H1 (cell line): ENCODE data around the gene ASMT. TPM values are rescaled to one million over a fixed set of nuclear protein-coding genes. Genes with fewer than 3 reads are reported as not detected.

Experiments
- CTCF ChIA-PET: fragments of 300-600 bp; sonication (Branson Sonifier 250); formaldehyde crosslinking; loops from one replicate; lab custom pipeline; 2021; ENCODE audit not compliant: partially characterized antibody; lab: Charles Lee
- POLR2A ChIA-PET: fragments of 300-600 bp; sonication (Branson Sonifier 250); formaldehyde crosslinking; loops from one replicate; lab custom pipeline; 2021; ENCODE audit warnings: inconsistent platforms; ENCODE audit not compliant: partially characterized antibody; lab: Charles Lee
- DNase-seq, 2 experiments: peaks; one replicate each; pipeline versions ENCODE4 v3.0.0 to v3.0.0-alpha.2; 2010 to 2022; ENCODE audit warnings: low spot score in 2 of 2, low read depth in 1 of 2, mixed read lengths in 1 of 2
- FAIRE-seq: peaks from 2 replicates; lab custom pipeline; 2011; peaks lifted over from hg19 to GRCh38; lab: Jason Lieb, UNC
- H2AFZ ChIP-seq: 2 replicates; pipeline ENCODE4 v1.8.1; 2012; ENCODE audit warnings: low read length, inconsistent platforms
- H2AK5ac ChIP-seq: 2 replicates; pipeline ENCODE4 v1.6.1; 2013; ENCODE audit warnings: low read depth, low read length
- H2BK120ac ChIP-seq: replicated peaks from 2 replicates; pipeline ENCODE3; 2013; ENCODE audit warnings: low read depth, low read length, inconsistent platforms
- H2BK12ac ChIP-seq: 2 replicates; pipeline ENCODE4 v1.6.1; 2013; ENCODE audit warnings: low read depth, low read length
- H2BK15ac ChIP-seq: 2 replicates; pipeline ENCODE4 v1.6.1; 2013; ENCODE audit warnings: low read length
- H2BK20ac ChIP-seq: 2 replicates; pipeline ENCODE4 v1.6.1; 2013; ENCODE audit warnings: low read length
- H2BK5ac ChIP-seq: 2 replicates; pipeline ENCODE4 v1.6.1; 2013; ENCODE audit warnings: low read depth, low read length
- H3K14ac ChIP-seq: 2 replicates; pipeline ENCODE4 v1.6.1; 2013; ENCODE audit warnings: inconsistent platforms; ENCODE audit not compliant: insufficient read length
- H3K18ac ChIP-seq: 2 replicates; pipeline ENCODE4 v1.6.1; 2013; ENCODE audit warnings: low read length; ENCODE audit errors: extremely low read depth
- H3K23ac ChIP-seq: 2 replicates; pipeline ENCODE4 v1.6.1; 2013; ENCODE audit warnings: inconsistent platforms; ENCODE audit not compliant: insufficient read length
- H3K23me2 ChIP-seq: 2 replicates; pipeline ENCODE4 v1.6.1; 2013; ENCODE audit warnings: low read depth, low read length
- H3K27ac ChIP-seq: 2 replicates; pipeline ENCODE4 v1.6.1; 2011; ENCODE audit warnings: low read depth, low read length, inconsistent platforms
- H3K27me3 ChIP-seq, 4 experiments: replicated peaks in 1 of 4; 1 replicate in 1 of 4; 2 replicates in 3 of 4; pipeline versions ENCODE4 v1.6.1 to v1.8.1; 2011 to 2013; ENCODE audit warnings: low read length in 3 of 4, mild to moderate bottlenecking in 3 of 4, inconsistent platforms in 2 of 4, mixed read lengths in 2 of 4, moderate library complexity in 1 of 4; ENCODE audit not compliant: control insufficient read depth in 3 of 4, insufficient read depth in 3 of 4; ENCODE audit errors: extremely low read depth in 1 of 4
- H3K36me3 ChIP-seq, 4 experiments: 2 replicates each; pipeline versions ENCODE4 v1.6.1 to v1.8.1; 2011 to 2013; ENCODE audit warnings: mild to moderate bottlenecking in 4 of 4, low read length in 3 of 4, moderate library complexity in 2 of 4, control low read depth in 1 of 4, inconsistent platforms in 1 of 4; ENCODE audit not compliant: insufficient read depth in 4 of 4, control insufficient read depth in 2 of 4
- H3K4ac ChIP-seq: replicated peaks from 2 replicates; pipeline ENCODE3; 2013; ENCODE audit warnings: low read length, low read depth, mixed read lengths, inconsistent platforms; ENCODE audit not compliant: insufficient read length
- H3K4me1 ChIP-seq, 4 experiments: replicated peaks in 1 of 4; 1 replicate in 1 of 4; 2 replicates in 3 of 4; pipeline versions ENCODE4 v1.6.1 to v1.8.1; 2011 to 2013; ENCODE audit warnings: low read length in 3 of 4, inconsistent platforms in 2 of 4, mixed read lengths in 1 of 4; ENCODE audit not compliant: insufficient read depth in 4 of 4, control insufficient read depth in 3 of 4
- H3K4me2 ChIP-seq, 2 experiments: 2 replicates each; pipeline versions ENCODE4 v1.6.1 to v1.8.1; 2011 to 2013; ENCODE audit warnings: low read depth in 2 of 2, low read length in 2 of 2, control low read depth in 1 of 2, inconsistent platforms in 1 of 2, mild to moderate bottlenecking in 1 of 2; ENCODE audit not compliant: insufficient read depth in 1 of 2
- H3K4me3 ChIP-seq, 4 experiments: fragments of 200-600, 300-600 bp in 1 of 4; sonication (generic), shearing (Covaris generic), sonication (Bioruptor Twin) in 1 of 4; 2 replicates each; pipeline versions ENCODE4 v1.5.1 to v1.8.1; 2011 to 2016; ENCODE audit warnings: low read length in 4 of 4, low read depth in 3 of 4, control low read depth in 2 of 4, inconsistent platforms in 2 of 4, mild to moderate bottlenecking in 2 of 4, mixed read lengths in 1 of 4, moderate library complexity in 1 of 4; ENCODE audit not compliant: insufficient read depth in 2 of 4; ENCODE audit errors: extremely low read depth in 1 of 4
- H3K56ac ChIP-seq: replicated peaks from 2 replicates; pipeline ENCODE3; 2013; ENCODE audit warnings: low read depth, mild to moderate bottlenecking, mixed read lengths, low read length, inconsistent platforms; ENCODE audit not compliant: insufficient read length
- H3K79me1 ChIP-seq: 2 replicates; pipeline ENCODE4 v1.6.1; 2013; ENCODE audit warnings: low read depth, low read length, control low read depth
- H3K79me2 ChIP-seq, 2 experiments: 2 replicates each; pipeline versions ENCODE4 v1.6.1 to v1.8.1; 2012 to 2013; ENCODE audit warnings: low read length in 2 of 2, mild to moderate bottlenecking in 2 of 2, inconsistent platforms in 1 of 2; ENCODE audit not compliant: insufficient read depth in 2 of 2, control insufficient read depth in 1 of 2
- H3K9ac ChIP-seq, 4 experiments: replicated peaks in 1 of 4; 1 replicate in 1 of 4; 2 replicates in 3 of 4; pipeline versions ENCODE4 v1.6.1 to v1.8.1; 2011 to 2013; ENCODE audit warnings: low read depth in 3 of 4, low read length in 3 of 4, control low read depth in 2 of 4, mild to moderate bottlenecking in 2 of 4, moderate library complexity in 2 of 4, inconsistent platforms in 1 of 4; ENCODE audit errors: extremely low read depth in 1 of 4
- H3K9me3 ChIP-seq, 2 experiments: 2 replicates each; pipeline versions ENCODE4 v1.6.1 to v1.8.1; 2012 to 2013; ENCODE audit warnings: mild to moderate bottlenecking in 2 of 2, moderate library complexity in 2 of 2, control low read depth in 1 of 2, inconsistent platforms in 1 of 2, low read depth in 1 of 2, low read length in 1 of 2, mixed read lengths in 1 of 2; ENCODE audit not compliant: insufficient read depth in 2 of 2
- H4K20me1 ChIP-seq, 2 experiments: replicated peaks in 1 of 2; 2 replicates each; pipeline versions ENCODE3 to v1.8.1; 2011 to 2013; ENCODE audit warnings: inconsistent platforms in 2 of 2, low read length in 2 of 2, mild to moderate bottlenecking in 1 of 2; ENCODE audit not compliant: insufficient read depth in 2 of 2, control insufficient read depth in 1 of 2
- H4K5ac ChIP-seq: 2 replicates; pipeline ENCODE4 v1.6.1; 2013; ENCODE audit warnings: low read length, low read depth, mixed read lengths, inconsistent platforms; ENCODE audit not compliant: insufficient read length
- H4K8ac ChIP-seq: 2 replicates; pipeline ENCODE4 v1.8.0; 2013; ENCODE audit warnings: mild to moderate bottlenecking, moderate library complexity, low read length, inconsistent platforms; ENCODE audit not compliant: insufficient read depth; ENCODE audit errors: extremely low read depth
- H4K91ac ChIP-seq: replicated peaks from 2 replicates; pipeline ENCODE3; 2013; ENCODE audit warnings: low read length, mixed read lengths, inconsistent platforms; ENCODE audit not compliant: insufficient read length
- CHD1 ChIP-seq: IDR thresholded peaks from 2 replicates; pipeline ENCODE4 v1.6.1; 2012; ENCODE audit warnings: low read depth, low read length, improper control_type of control experiment
- PHF8 ChIP-seq: fragments of 200-600 bp; sonication (generic); conservative IDR thresholded peaks from 2 replicates; pipeline ENCODE4 v1.7.1; 2012; ENCODE audit warnings: low read depth, mild to moderate bottlenecking, inconsistent platforms, low read length, moderate library complexity
- RAD21 ChIP-seq, 2 experiments: IDR thresholded peaks in 1 of 2; conservative IDR thresholded peaks in 1 of 2; 2 replicates each; pipeline ENCODE4 v1.6.1; 2011; ENCODE audit warnings: low read depth in 2 of 2, low read length in 2 of 2, improper control_type of control experiment in 1 of 2, inconsistent platforms in 1 of 2, mild to moderate bottlenecking in 1 of 2, moderate library complexity in 1 of 2
- RBBP5 ChIP-seq: IDR thresholded peaks from 2 replicates; pipeline ENCODE4 v1.7.1; 2012; ENCODE audit warnings: low read depth, mild to moderate bottlenecking, inconsistent platforms, low read length, moderate library complexity, borderline replicate concordance
- WGBS, 2 experiments: shearing (Covaris generic) in 1 of 2; methylation state at CpG; one replicate each; pipeline versions ENCODE4 v1.1.6 to v1.1.7; 2013 to 2015; ENCODE audit warnings: low lambda C conversion rate in 2 of 2, mixed read lengths in 2 of 2, inconsistent platforms in 1 of 2, low coverage in 1 of 2, missing lambda C conversion rate in 1 of 2; ENCODE audit not compliant: insufficient replicate concordance in 2 of 2, insufficient coverage in 1 of 2, insufficient read length in 1 of 2; ENCODE audit errors: extremely low coverage in 1 of 2, missing lambda C conversion rate in 1 of 2; 5-methylcytosine and 5-hydroxymethylcytosine counted together
- polyA plus RNA-seq, 7 experiments: library from polyadenylated mRNA; depleted of rRNA in 3 of 7; stranded (reverse) in 5 of 7; unstranded in 2 of 7; fragments of >200 nt in 5 of 7; fragments of 200-250 nt in 2 of 7; gene quantifications; 1 replicate in 5 of 7; 2 replicates in 1 of 7; 4 replicates in 1 of 7; pipeline versions ENCODE4 v1.2.1 to v1.2.3, GENCODE V29; 2011 to 2013; ENCODE audit warnings: missing spikeins in 2 of 7, mixed read lengths in 2 of 7
- total RNA-seq: library from RNA; stranded (reverse); fragmentation: NEBNext Ultra II Directional; extraction: Animal tissue kit (Norgen Biotek cat#: 25700); gene quantifications from 2 replicates; pipeline ENCODE4 v1.2.1, GENCODE V29; 2021

The ASMT gene
- total and polyA plus RNA-seq, 2 of the 8 experiments (the other 6 are each of a cell fraction or from before 2014, with no cell fraction given) = 1.5 to 3.1 TPM

DNA sequence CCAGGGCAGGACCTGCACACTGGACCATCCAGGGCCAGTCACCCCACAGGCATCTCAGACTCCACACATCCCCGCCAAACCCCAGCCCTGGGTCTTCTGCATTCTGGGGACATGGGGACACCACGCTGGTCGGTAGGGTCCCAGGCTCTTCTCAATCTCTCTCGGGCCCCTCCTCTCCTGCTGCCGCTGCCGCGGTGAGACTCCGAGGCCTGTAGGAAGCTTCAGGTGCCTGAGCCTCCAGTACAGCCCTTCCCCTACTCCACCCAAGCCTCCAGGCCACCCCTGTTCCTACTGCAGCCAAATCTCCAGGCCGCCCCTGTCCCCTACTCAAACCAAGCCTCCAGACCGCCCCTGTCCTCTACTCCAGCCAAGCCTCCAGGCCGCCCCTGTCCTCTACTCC, 5.5 kb upstream of the ASMT start:
- Histone ChIP-seq H3K4me1 (no peaks in the 10 kb centered on the region), H3K27ac (no peak overlapping the region), H2AFZ (no peak overlapping the region), H3K56ac (no peak overlapping the region), H3K4me2 (no peak overlapping the region), H3K9ac (no peak overlapping the region), H3K79me1 (no peaks in the 10 kb centered on the region; the same call in 1 of the 2 replicates), H3K36me3 (no peaks in the 10 kb centered on the region), H3K23ac (no peak overlapping the region), H2BK120ac (no peak overlapping the region), H4K20me1 (no peaks in the 10 kb centered on the region), H3K4me3 (no peak overlapping the region), H3K27me3 (no peaks in the 10 kb centered on the region), H2BK15ac (no peak overlapping the region), H4K91ac (no peak overlapping the region), H3K18ac (no peak overlapping the region), H3K23me2 (no peaks in the 10 kb centered on the region), H2AK5ac (no peak overlapping the region), H2BK12ac (no peak overlapping the region), H3K14ac (no peak overlapping the region), H2BK5ac (no peak overlapping the region), H3K4ac (no peak overlapping the region), H3K79me2 (no peaks in the 10 kb centered on the region), H4K5ac (no peak overlapping the region), H4K8ac (no peak overlapping the region), H3K9me3 (no peaks in the 10 kb centered on the region), H2BK20ac (no peak overlapping the region)
- FAIRE-seq = no peak
- 88% methylated on average over 11 of the region's 11 CpGs; no CpG with 5 or more reads in 1 of the 2 experiments for WGBS, 2 experiments
- POLR2A ChIA-PET = no interaction called here
- CTCF ChIA-PET = no interaction called here
- TF ChIP-seq RBBP5 = no peak
- TF ChIP-seq PHF8 = no peak
- no peak for TF ChIP-seq CHD1
- TF ChIP-seq RAD21 (IDR thresholded peaks at IDR 0.05 in 1 of 2, conservative IDR thresholded peaks at IDR 0.05 in 1 of 2; ENCODE audit: low read depth in 2 of 2, low read length in 2 of 2) = no peak
- no peak for DNase-seq
